Right atrium auricular region (tissue), 2 donors: ENCODE measurements around the gene KRIT1. TPM values are rescaled to one million over a fixed set of nuclear protein-coding genes. Genes with fewer than 3 reads are reported as not detected.

Source experiments
- DNase-seq: peaks from one replicate; pipeline ENCODE4 v3.0.0-alpha.2; 2019; ENCODE audit warnings: low spot score
- H3K27ac ChIP-seq, 2 donors: fragments of 200-600 bp; sonication (generic); 1 replicate in 1 of 2; 2 replicates in 1 of 2; pipeline ENCODE4 v1.5.1; 2016 to 2019
- H3K27me3 ChIP-seq, 2 donors: fragments of 200-600 bp; sonication (generic); one replicate each; pipeline versions ENCODE4 v1.5.1 to v1.6.0; 2017 to 2019
- H3K36me3 ChIP-seq: fragments of 200-600 bp; sonication (generic); one replicate; pipeline ENCODE4 v1.5.1; 2016
- H3K4me1 ChIP-seq, 2 donors: fragments of 200-600 bp; sonication (generic); one replicate each; pipeline versions ENCODE4 v1.5.1 to v1.6.0; 2017 to 2019
- H3K4me3 ChIP-seq, 2 donors: fragments of 200-600 bp; sonication (generic); 1 replicate in 1 of 2; 2 replicates in 1 of 2; pipeline ENCODE4 v1.5.1; 2017 to 2019; ENCODE audit warnings: mild to moderate bottlenecking in 1 of 2, moderate library complexity in 1 of 2
- H3K9me3 ChIP-seq, 2 donors: fragments of 200-600 bp; sonication (generic); one replicate each; pipeline ENCODE4 v1.5.1; 2019
- CTCF ChIP-seq, 2 donors: fragments of 200-600 bp; sonication (generic); IDR thresholded peaks; one replicate each; pipeline ENCODE4 v1.5.1; 2019; ENCODE audit warnings: antibody characterized with exemption in 2 of 2
- microRNA-seq, 2 donors: library from miRNA; unstranded; fragments of <30 nt; microRNA quantifications; one replicate each; pipeline ENCODE4, GENCODE V29; 2016 to 2017; ENCODE audit warnings: borderline number of aligned reads in 2 of 2, borderline replicate concordance in 1 of 2
- total RNA-seq, 2 donors: library from RNA; depleted of rRNA; stranded (reverse); fragments of >200 nt; gene quantifications; one replicate each; pipeline ENCODE4 v1.1.0, GENCODE V29; 2016

KRIT1 gene
- total RNA-seq, 2 donors from 2014 or later: 35.2 to 56.4 TPM

GRCh38 chr7:92158660-92159575 is 86.8 kb downstream of the KRIT1 start:
- H3K27me3 ChIP-seq: no peaks in the 10 kb centered on the region
- H3K9me3 ChIP-seq: no peaks in the 10 kb centered on the region
- H3K36me3 ChIP-seq: no peaks in the 10 kb centered on the region
- no peaks in the 10 kb centered on the region for H3K4me1 ChIP-seq
- no peak for TF ChIP-seq CTCF (IDR thresholded peaks at IDR 0.05)
- H3K4me3 ChIP-seq: no peak overlapping the region
- H3K27ac ChIP-seq: no peak overlapping the region
- no peak for DNase-seq

GRCh38 chr7:92156990-92157389 is 88.7 kb downstream of the KRIT1 start:
- Histone ChIP-seq H3K36me3 (no peaks in the 10 kb centered on the region), H3K27ac (no peak overlapping the region), H3K4me1 (no peaks in the 10 kb centered on the region), H3K9me3 (no peaks in the 10 kb centered on the region), H3K4me3 (no peak overlapping the region), H3K27me3 (no peaks in the 10 kb centered on the region)
- TF ChIP-seq CTCF (IDR thresholded peaks at IDR 0.05): no peak
- DNase-seq: no peak

GRCh38 chr7:92155108-92155739 is 90.5 kb downstream of the KRIT1 start:
- H3K27ac ChIP-seq: no peak overlapping the region
- TF ChIP-seq CTCF (IDR thresholded peaks at IDR 0.05): no peak

GRCh38 chr7:92150450-92151017 is 95.2 kb downstream of the KRIT1 start:
- Histone ChIP-seq H3K36me3 (no peaks in the 10 kb centered on the region), H3K27me3 (no peaks in the 10 kb centered on the region), H3K4me3 (no peak overlapping the region), H3K27ac (no peak overlapping the region), H3K4me1 (no peaks in the 10 kb centered on the region), H3K9me3 (no peaks in the 10 kb centered on the region)
- TF ChIP-seq CTCF (IDR thresholded peaks at IDR 0.05): no peak
- no peak for DNase-seq

More at GRCh38 chr7:92155108-92155739, 90.5 kb downstream of the KRIT1 start:
- Histone ChIP-seq H3K9me3 (no peaks in the 10 kb centered on the region), H3K27me3 (no peaks in the 10 kb centered on the region), H3K4me1 (no peaks in the 10 kb centered on the region), H3K4me3 (no peak overlapping the region), H3K36me3 (no peaks in the 10 kb centered on the region)
- no peak for DNase-seq

GRCh38 chr7:92149736-92150239 is 95.9 kb downstream of the KRIT1 start:
- no peaks in the 10 kb centered on the region for H3K36me3 ChIP-seq
- no peak for DNase-seq
- no peaks in the 10 kb centered on the region for H3K27me3 ChIP-seq
- TF ChIP-seq CTCF (IDR thresholded peaks at IDR 0.05): no peak
- no peaks in the 10 kb centered on the region for H3K4me1 ChIP-seq
- H3K27ac ChIP-seq: no peak overlapping the region
- H3K9me3 ChIP-seq: no peaks in the 10 kb centered on the region
- no peak overlapping the region for H3K4me3 ChIP-seq

Small RNA genes within 50 kb of the gene (microRNA-seq; reads per million reads assigned to microRNA genes)
- gene MIR1285-1: 0 reads per million in 2 donors

Other genes starting within 250 kb of the KRIT1 start
- gene CYP51A1, start 111.4 kb downstream of the KRIT1 start, total RNA-seq: 10 to 100 TPM; 23.0 to 31.2 TPM
- gene LRRD1, start 66.8 kb downstream of the KRIT1 start, total RNA-seq: under 1 TPM in 1 of 2 donors, not detected in 1; 0.30 TPM
- gene ANKIB1, start 60 bp upstream of the KRIT1 start, total RNA-seq: 10 to 100 TPM; 25.0 to 32.7 TPM
- gene GATAD1, start 201.6 kb upstream of the KRIT1 start, total RNA-seq: 10 to 100 TPM; 12.4 to 15.4 TPM
- gene ERVW-1, start 232.0 kb upstream of the KRIT1 start, total RNA-seq: not detected